Muscle of leg (tissue), 11 donors: ENCODE data around the gene DOP1B. TPM values are rescaled to one million over a fixed set of nuclear protein-coding genes. Genes with fewer than 3 reads are reported as not detected.
A peak's percentile ranks its signal among the peaks of the same experiment; 100 is the strongest.
"Not testable (repeated sequence)": the region's sequence is repeated elsewhere in the genome, so short reads cannot be mapped to it uniquely, and the experiment has no call there.

Source experiments
- DNase-seq: peaks from one replicate; pipeline ENCODE4 v3.0.0; 2013
- H3K27ac ChIP-seq: one replicate; pipeline ENCODE4 v1.5.1; 2013; ENCODE audit warnings: mild to moderate bottlenecking, low read length, control low read depth
- H3K27me3 ChIP-seq: one replicate; pipeline ENCODE4 v1.6.1; 2013; ENCODE audit warnings: low read length; ENCODE audit not compliant: control insufficient read depth, insufficient read depth
- H3K36me3 ChIP-seq: one replicate; pipeline ENCODE4 v1.6.1; 2013; ENCODE audit warnings: low read length; ENCODE audit not compliant: control insufficient read depth, insufficient read depth
- H3K4me1 ChIP-seq: one replicate; pipeline ENCODE4 v1.6.1; 2013; ENCODE audit warnings: low read length; ENCODE audit not compliant: control insufficient read depth, insufficient read depth
- H3K4me3 ChIP-seq: one replicate; pipeline ENCODE4 v1.5.1; 2013; ENCODE audit warnings: low read length, control low read depth
- H3K9me3 ChIP-seq: replicated peaks from 2 replicates; pipeline ENCODE4 v1.6.1; 2013; ENCODE audit warnings: low read depth, low read length; ENCODE audit not compliant: control insufficient read depth
- WGBS: methylation state at CpG from one replicate; pipeline ENCODE4 v1.1.5; 2013; ENCODE audit warnings: missing lambda C conversion rate; ENCODE audit not compliant: insufficient coverage; 5-methylcytosine and 5-hydroxymethylcytosine counted together
- polyA plus RNA-seq, 8 donors: library from polyadenylated mRNA; unstranded; fragments of 120-200 nt; gene quantifications; one replicate each; pipeline versions ENCODE4 v1.2.1 to v1.2.3, GENCODE V29; 2013; ENCODE audit warnings: inconsistent platforms in 1 of 8, low replicate concordance in 1 of 8; ENCODE audit not compliant: insufficient read length in 8 of 8, insufficient read depth in 1 of 8
- total RNA-seq: library from RNA; stranded (reverse); fragments of 120-200 nt; gene quantifications from one replicate; pipeline ENCODE4 v1.2.4, GENCODE V29; 2013

Gene DOP1B
- total and polyA plus RNA-seq, 9 donors = 4.2 to 8.9 (median 6.3) TPM

DNA sequence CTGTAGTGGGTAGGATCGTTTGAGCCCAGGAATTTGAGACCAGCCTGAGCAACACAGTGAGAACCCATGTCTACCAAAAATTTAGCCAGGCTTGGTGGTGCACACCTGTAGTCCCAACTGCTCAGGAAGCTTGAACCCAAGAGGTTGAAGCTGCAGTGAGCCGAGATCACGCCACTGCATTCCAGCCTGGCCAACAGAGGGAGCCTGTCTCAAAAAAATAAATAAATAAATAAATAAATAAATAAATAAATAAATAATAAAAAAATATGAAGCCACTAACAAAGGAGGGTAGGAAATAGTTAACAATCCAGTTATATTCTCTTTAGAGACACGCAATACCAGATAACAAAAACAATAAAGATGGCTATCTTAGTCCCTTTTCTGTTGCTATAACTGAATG is 33.6 kb upstream of the DOP1B start:
- peaks cover 8% of the 10 kb centered on the region for H3K4me1 ChIP-seq
- no peak overlapping the region for H3K4me3 ChIP-seq
- H3K27ac ChIP-seq = no peak overlapping the region
- WGBS = no CpG with 5 or more reads among the region's 4 CpGs
- no peaks in the 10 kb centered on the region for H3K36me3 ChIP-seq
- H3K9me3 ChIP-seq = no peaks in the 10 kb centered on the region
- no peaks in the 10 kb centered on the region for H3K27me3 ChIP-seq
- DNase-seq = no peak

GRCh38 chr21:36124395-36124794 is 32.2 kb upstream of the DOP1B start:
- H3K4me1 ChIP-seq = peaks cover 8% of the 10 kb centered on the region
- no peaks in the 10 kb centered on the region for H3K9me3 ChIP-seq
- H3K4me3 ChIP-seq = no peak overlapping the region
- DNase-seq = no peak
- H3K27ac ChIP-seq = no peak overlapping the region
- H3K27me3 ChIP-seq = no peaks in the 10 kb centered on the region
- no peaks in the 10 kb centered on the region for H3K36me3 ChIP-seq
- 89% methylated on average over 1 of the region's 2 CpGs for WGBS

GRCh38 chr21:36125512-36126207 is 31.0 kb upstream of the DOP1B start:
- Histone ChIP-seq H3K4me1 (peaks cover 5% of the 10 kb centered on the region), H3K27me3 (no peaks in the 10 kb centered on the region), H3K36me3 (no peaks in the 10 kb centered on the region), H3K9me3 (no peaks in the 10 kb centered on the region), H3K4me3 (no peak overlapping the region), H3K27ac (no peak overlapping the region)
- DNase-seq = peak; percentile 58
- 29% methylated on average over 3 of the region's 9 CpGs for WGBS

- H3K27ac ChIP-seq = no peak overlapping the region
- no peaks in the 10 kb centered on the region for H3K9me3 ChIP-seq
- no peak for DNase-seq
- H3K36me3 ChIP-seq = no peaks in the 10 kb centered on the region
- H3K27me3 ChIP-seq = no peaks in the 10 kb centered on the region
- peaks cover 2% of the 10 kb centered on the region for H3K4me1 ChIP-seq
- H3K4me3 ChIP-seq = no peak overlapping the region
Measured at GRCh38 chr21:36126208-36126565, 30.4 kb upstream of the DOP1B start.

DNA sequence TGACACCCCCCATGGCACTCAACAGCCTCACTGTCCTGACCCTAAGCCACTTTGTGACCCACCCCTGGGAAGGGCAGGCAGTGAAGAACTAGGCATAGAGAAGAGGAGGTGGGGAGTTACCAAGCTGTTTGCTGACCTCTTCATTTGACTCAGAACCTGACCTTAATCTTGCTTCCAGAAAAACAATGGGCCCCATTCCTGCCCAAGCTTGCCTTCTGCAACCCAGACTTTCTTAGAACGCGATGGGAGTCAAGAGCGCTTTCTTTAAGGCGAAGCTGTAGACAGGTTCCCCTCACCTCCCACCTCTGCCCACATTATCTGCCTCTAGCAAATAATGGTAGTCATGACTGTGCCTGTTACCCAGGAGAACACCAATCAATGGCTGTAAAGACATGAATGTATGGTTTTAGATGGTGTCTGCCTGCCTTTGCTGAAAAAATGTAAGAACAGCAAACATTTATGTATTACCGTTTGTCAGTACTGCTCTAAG is 30.0 kb upstream of the DOP1B start:
- WGBS = no CpG with 5 or more reads among the region's 5 CpGs
- Histone ChIP-seq H3K27ac (no peak overlapping the region), H3K27me3 (no peaks in the 10 kb centered on the region), H3K4me3 (no peak overlapping the region), H3K9me3 (no peaks in the 10 kb centered on the region), H3K36me3 (no peaks in the 10 kb centered on the region), H3K4me1 (peaks cover 2% of the 10 kb centered on the region)
- no peak for DNase-seq

DNA sequence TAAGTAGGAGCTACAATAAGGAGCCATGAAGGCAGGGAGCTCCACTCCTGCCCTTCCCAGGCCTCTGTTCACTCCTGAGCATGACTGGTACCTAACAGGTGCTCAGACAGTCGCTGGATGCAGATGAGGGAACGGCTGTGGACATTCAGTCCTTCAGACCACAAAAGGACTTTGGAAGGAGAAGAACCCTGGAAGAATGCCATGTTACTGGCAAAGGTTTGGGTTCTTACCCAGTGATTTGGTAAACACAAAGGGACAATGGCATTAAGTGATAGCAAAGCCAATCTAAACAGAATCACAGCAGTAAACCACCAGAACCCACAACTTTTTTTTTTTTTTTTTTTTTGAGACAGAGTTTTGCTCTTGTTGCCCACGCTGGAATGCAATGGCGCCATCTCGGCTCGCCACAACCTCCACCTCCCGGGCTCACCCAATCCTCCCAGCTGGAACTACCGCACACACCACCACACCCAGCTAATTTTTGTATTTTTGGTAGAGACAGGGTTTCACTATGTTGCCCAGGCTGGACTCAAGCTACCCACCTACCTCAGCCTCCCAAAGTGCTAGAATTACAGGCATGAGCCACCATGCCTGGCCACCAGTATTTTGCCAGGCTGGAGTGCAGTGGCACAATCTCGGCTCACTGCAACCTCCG is 29.2 kb upstream of the DOP1B start:
- Histone ChIP-seq H3K4me1 (peaks cover 2% of the 10 kb centered on the region), H3K9me3 (no peaks in the 10 kb centered on the region), H3K36me3 (no peaks in the 10 kb centered on the region), H3K27me3 (no peaks in the 10 kb centered on the region), H3K27ac (no peak overlapping the region), H3K4me3 (no peak overlapping the region)
- WGBS = 95% methylated on average over 3 of the region's 10 CpGs
- DNase-seq = no peak

GRCh38 chr21:36127977-36128376 is 28.6 kb upstream of the DOP1B start:
- H3K27ac ChIP-seq = no peak overlapping the region
- H3K9me3 ChIP-seq = no peaks in the 10 kb centered on the region
- DNase-seq = no peak
- 33% methylated on average over 1 of the region's 5 CpGs for WGBS
- H3K27me3 ChIP-seq = no peaks in the 10 kb centered on the region
- H3K36me3 ChIP-seq = no peaks in the 10 kb centered on the region
- no peak overlapping the region for H3K4me3 ChIP-seq
- peaks cover 2% of the 10 kb centered on the region for H3K4me1 ChIP-seq

GRCh38 chr21:36129219-36129618 is 27.4 kb upstream of the DOP1B start:
- Histone ChIP-seq H3K9me3 (no peaks in the 10 kb centered on the region), H3K27ac (no peak overlapping the region), H3K4me1 (peaks cover 2% of the 10 kb centered on the region), H3K36me3 (no peaks in the 10 kb centered on the region), H3K4me3 (no peak overlapping the region), H3K27me3 (peaks cover 3% of the 10 kb centered on the region)
- no peak for DNase-seq
- WGBS = no CpG with 5 or more reads among the region's 2 CpGs

- H3K4me3 ChIP-seq, H3K4me1 ChIP-seq, DNase-seq, H3K9me3 ChIP-seq, H3K27ac ChIP-seq, H3K36me3 ChIP-seq: not testable (repeated sequence)
- H3K27me3 ChIP-seq = peaks cover 11% of the 10 kb centered on the region
- WGBS = 38% methylated on average over 7 of the region's 18 CpGs
Measured at GRCh38 chr21:36130414-36130762, 26.2 kb upstream of the DOP1B start.

DNA sequence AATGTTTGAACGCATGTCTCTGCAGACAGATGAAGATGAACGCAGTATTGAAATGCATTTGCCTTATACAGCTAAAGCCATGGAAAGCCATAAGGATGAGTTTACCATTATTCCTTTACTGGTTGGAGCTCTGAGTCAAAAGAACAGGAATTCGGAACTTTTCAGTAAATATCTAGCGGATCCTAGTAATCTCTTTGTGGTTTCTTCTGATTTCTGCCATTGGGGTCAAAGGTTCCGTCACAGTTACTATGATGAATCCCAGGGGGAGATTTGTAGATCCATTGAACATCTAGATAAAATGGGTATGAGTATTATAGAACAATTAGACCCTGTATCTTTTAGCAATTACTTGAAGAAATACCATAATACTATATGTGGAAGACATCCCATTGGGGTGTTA is 25.8 kb upstream of the DOP1B start:
- H3K36me3 ChIP-seq, H3K27ac ChIP-seq, H3K9me3 ChIP-seq, H3K4me1 ChIP-seq, H3K4me3 ChIP-seq, DNase-seq: not testable (repeated sequence)
- peaks cover 12% of the 10 kb centered on the region for H3K27me3 ChIP-seq
- WGBS = 63% methylated on average over 2 of the region's 5 CpGs
